WTC11 (cell line): Measurements from ENCODE around the gene DESI2. TPM values are rescaled to one million over a fixed set of nuclear protein-coding genes. Genes with fewer than 3 reads are reported as not detected.

Experiments
- AR ChIP-seq: fragments of 250-450 bp; sonication (Bioruptor Pico); IDR thresholded peaks from 2 replicates; pipeline ENCODE4 v1.9.0; 2021; ENCODE audit warnings: mild to moderate bottlenecking
- ATF1 ChIP-seq: sonication (generic); formaldehyde crosslinking; IDR thresholded peaks from 2 replicates; pipeline ENCODE4 v1.8.1; 2023; ENCODE audit warnings: mild to moderate bottlenecking, moderate library complexity, missing genetic modification reagents
- CBFB ChIP-seq: sonication (generic); formaldehyde crosslinking; IDR thresholded peaks from 2 replicates; pipeline ENCODE4 v1.8.1; 2022; ENCODE audit warnings: mild to moderate bottlenecking, low read depth, missing genetic modification reagents
- CREB1 ChIP-seq: sonication (generic); formaldehyde crosslinking; IDR thresholded peaks from 2 replicates; pipeline ENCODE4 v1.8.0; 2023; ENCODE audit warnings: mild to moderate bottlenecking, missing genetic modification reagents
- CREM ChIP-seq: sonication (generic); formaldehyde crosslinking; IDR thresholded peaks from 2 replicates; pipeline ENCODE4 v1.8.1; 2022; ENCODE audit warnings: mild to moderate bottlenecking, missing genetic modification reagents, moderate library complexity
- ETV6 ChIP-seq: sonication (generic); formaldehyde crosslinking; IDR thresholded peaks from 2 replicates; pipeline ENCODE4 v1.8.1; 2022; ENCODE audit warnings: mild to moderate bottlenecking, missing genetic modification reagents
- FOXJ3 ChIP-seq: sonication (generic); formaldehyde crosslinking; IDR thresholded peaks from 2 replicates; pipeline ENCODE4 v1.9.0; 2021; ENCODE audit warnings: missing genetic modification reagents, mild to moderate bottlenecking, borderline replicate concordance
- FOXP1 ChIP-seq: sonication (generic); formaldehyde crosslinking; IDR thresholded peaks from 2 replicates; pipeline ENCODE4 v1.8.0; 2022; ENCODE audit warnings: missing genetic modification reagents, mild to moderate bottlenecking, moderate library complexity, borderline replicate concordance
- FOXP4 ChIP-seq: sonication (generic); formaldehyde crosslinking; IDR thresholded peaks from 2 replicates; pipeline ENCODE4 v1.8.0; 2022; ENCODE audit warnings: mild to moderate bottlenecking, missing genetic modification reagents
- GABPB1 ChIP-seq: sonication (generic); formaldehyde crosslinking; IDR thresholded peaks from 2 replicates; pipeline ENCODE4 v1.8.1; 2023; ENCODE audit warnings: mild to moderate bottlenecking, missing genetic modification reagents
- GRHL2 ChIP-seq: fragments of 250-450 bp; sonication (Bioruptor Pico); IDR thresholded peaks from 2 replicates; pipeline ENCODE4 v1.8.0; 2022; ENCODE audit warnings: mild to moderate bottlenecking, moderate library complexity; ENCODE audit not compliant: insufficient replicate concordance, severe bottlenecking
- HMGXB4 ChIP-seq: sonication (generic); formaldehyde crosslinking; IDR thresholded peaks from 2 replicates; pipeline ENCODE4 v1.8.1; 2023; ENCODE audit warnings: mild to moderate bottlenecking, moderate library complexity, missing genetic modification reagents
- IRF2 ChIP-seq: sonication (generic); formaldehyde crosslinking; IDR thresholded peaks from 2 replicates; pipeline ENCODE4 v1.8.0; 2022; ENCODE audit warnings: low read depth, missing genetic modification reagents, borderline replicate concordance
- MLX ChIP-seq: sonication (generic); formaldehyde crosslinking; IDR thresholded peaks from 2 replicates; pipeline ENCODE4 v1.8.1; 2023; ENCODE audit warnings: mild to moderate bottlenecking, missing genetic modification reagents, moderate library complexity
- NFE2L1 ChIP-seq: sonication (generic); formaldehyde crosslinking; IDR thresholded peaks from 2 replicates; pipeline ENCODE4 v1.8.1; 2023; ENCODE audit warnings: missing genetic modification reagents
- NFYB ChIP-seq: sonication (generic); formaldehyde crosslinking; conservative IDR thresholded peaks from 2 replicates; pipeline ENCODE4 v1.8.0; 2022; ENCODE audit warnings: low read depth, missing genetic modification reagents
- NR1H2 ChIP-seq: sonication (generic); formaldehyde crosslinking; IDR thresholded peaks from 2 replicates; pipeline ENCODE4 v1.9.0; 2021; ENCODE audit warnings: mild to moderate bottlenecking, moderate library complexity, missing genetic modification reagents
- OVOL2 ChIP-seq: fragments of 250-450 bp; sonication (Bioruptor Pico); IDR thresholded peaks from 2 replicates; pipeline ENCODE4 v1.9.0; 2021; ENCODE audit warnings: mild to moderate bottlenecking, borderline replicate concordance
- SMAD4 ChIP-seq: sonication (generic); formaldehyde crosslinking; IDR thresholded peaks from 2 replicates; pipeline ENCODE4 v1.8.0; 2022; ENCODE audit warnings: mild to moderate bottlenecking, missing genetic modification reagents
- SOX15 ChIP-seq: fragments of 250-450 bp; sonication (Bioruptor Pico); IDR thresholded peaks from 2 replicates; pipeline ENCODE4 v1.9.0; 2021; ENCODE audit warnings: mild to moderate bottlenecking
- TEAD1 ChIP-seq: sonication (generic); formaldehyde crosslinking; IDR thresholded peaks from 2 replicates; pipeline ENCODE4 v1.8.0; 2022; ENCODE audit warnings: mild to moderate bottlenecking, missing genetic modification reagents
- ZBTB21 ChIP-seq: sonication (generic); formaldehyde crosslinking; IDR thresholded peaks from 2 replicates; pipeline ENCODE4 v1.8.1; 2023; ENCODE audit warnings: mild to moderate bottlenecking, missing genetic modification reagents, borderline replicate concordance
- ZNF121 ChIP-seq: sonication (generic); formaldehyde crosslinking; IDR thresholded peaks from 2 replicates; pipeline ENCODE4 v1.8.0; 2023; ENCODE audit warnings: missing genetic modification reagents
- ZNF232 ChIP-seq: sonication (generic); formaldehyde crosslinking; IDR thresholded peaks from 2 replicates; pipeline ENCODE4 v1.8.0; 2022; ENCODE audit warnings: mild to moderate bottlenecking, missing genetic modification reagents
- ZNF317 ChIP-seq: sonication (generic); formaldehyde crosslinking; IDR thresholded peaks from 2 replicates; pipeline ENCODE4 v1.8.1; 2023; ENCODE audit warnings: low read depth, mild to moderate bottlenecking, moderate library complexity, missing genetic modification reagents, borderline replicate concordance
- ZNF396 ChIP-seq: fragments of 250-450 bp; sonication (Bioruptor Pico); IDR thresholded peaks from 2 replicates; pipeline ENCODE4 v1.8.0; 2021; ENCODE audit warnings: mild to moderate bottlenecking, moderate library complexity, borderline replicate concordance
- ZNF416 ChIP-seq: fragments of 250-450 bp; sonication (Bioruptor Pico); IDR thresholded peaks from 2 replicates; pipeline ENCODE4 v1.9.0; 2021; ENCODE audit warnings: mild to moderate bottlenecking, inconsistent platforms
- ZNF512 ChIP-seq: sonication (generic); formaldehyde crosslinking; IDR thresholded peaks from 2 replicates; pipeline ENCODE4 v1.8.1; 2022; ENCODE audit warnings: missing genetic modification reagents, borderline replicate concordance
- ZNF671 ChIP-seq: fragments of 250-450 bp; sonication (Bioruptor Pico); IDR thresholded peaks from 2 replicates; pipeline ENCODE4 v1.8.0; 2021; ENCODE audit warnings: mild to moderate bottlenecking
- ZSCAN18 ChIP-seq: fragments of 250-450 bp; sonication (Bioruptor Pico); IDR thresholded peaks from 2 replicates; pipeline ENCODE4 v2.1.2; 2022; ENCODE audit warnings: mild to moderate bottlenecking, moderate library complexity
- total RNA-seq: library from RNA; stranded (reverse); gene quantifications from 3 replicates; pipeline ENCODE4 v1.2.3, GENCODE V29; 2021

Gene DESI2
- total RNA-seq, 1 experiment from 2014 or later: 108 TPM

GRCh38 chr1:244652623-244653438 lies at the start of gene DESI2 (continued):
- TF ChIP-seq NFYB (CRISPR knock-in tag): no peak
- TF ChIP-seq ZNF416 (CRISPR knock-in tag): no peak
- no peak for TF ChIP-seq FOXJ3
- peak; percentile 71 for TF ChIP-seq TEAD1 (CRISPR knock-in tag)
- TF ChIP-seq ATF1 (CRISPR knock-in tag): no peak
- 0 out of 2 replicates have a peak, but pooled peaks have one; percentile 39 for TF ChIP-seq ZNF232
- TF ChIP-seq ZNF671 (CRISPR knock-in tag): no peak
- TF ChIP-seq NFE2L1: no peak
- TF ChIP-seq SOX15 (CRISPR knock-in tag): no peak
- no peak for TF ChIP-seq NR1H2 (CRISPR knock-in tag)
- TF ChIP-seq FOXP1 (CRISPR knock-in tag): peak; percentile 85
- TF ChIP-seq ETV6: peak; percentile 84
- TF ChIP-seq GRHL2 (CRISPR knock-in tag): no peak
- no peak for TF ChIP-seq SMAD4
- TF ChIP-seq MLX: no peak
- 0 out of 2 replicates have a peak, but pooled peaks have one; percentile 40 for TF ChIP-seq CREM (CRISPR knock-in tag)
- no peak for TF ChIP-seq IRF2
- TF ChIP-seq ZBTB21: no peak
- 0 out of 2 replicates have a peak, but pooled peaks have one; percentile 7 for TF ChIP-seq ZNF121
- no peak for TF ChIP-seq ZSCAN18 (CRISPR knock-in tag)
- TF ChIP-seq FOXP4 (CRISPR knock-in tag): no peak; the same call in 1 of the 2 replicates
- no peak for TF ChIP-seq OVOL2 (CRISPR knock-in tag)
- no peak for TF ChIP-seq ZNF512
- peak; percentile 60; the same call in 1 of the 2 replicates for TF ChIP-seq GABPB1
- TF ChIP-seq CBFB (CRISPR knock-in tag): no peak
- no peak for TF ChIP-seq ZNF396 (CRISPR knock-in tag)
- no peak for TF ChIP-seq CREB1 (CRISPR knock-in tag)
- peak; percentile 48; the same call in 1 of the 2 replicates for TF ChIP-seq ZNF317
- TF ChIP-seq AR: no peak
- peak; percentile 99 for TF ChIP-seq HMGXB4
